IMR-90 (cell line): ENCODE results near the gene ARHGAP8. TPM values are rescaled to one million over a fixed set of nuclear protein-coding genes. Genes with fewer than 3 reads are reported as not detected.

Experiments used
- ATAC-seq: fragments of 200-7000 bp; cut with Tn5 transposase; 2 replicates; pipeline ENCODE4 v1.9.1; 2020; ENCODE audit warnings: low read depth, mild to moderate bottlenecking, moderate library complexity
- BruUV-seq: library from RNA; stranded (reverse); fragments of 400-500 nt; replicated peaks from 2 replicates; lab custom pipeline; 2021; lab: Mats Ljungman, UMichigan
- CTCF ChIA-PET: fragments of 300-600 bp; formaldehyde crosslinking; extraction: SDS; loops from one replicate; lab custom pipeline; 2021; ENCODE audit warnings: antibody characterized with exemption; lab: Yijun Ruan, JAX
- POLR2A ChIA-PET: fragments of 300-600 bp; sonication (Branson Sonifier 250); formaldehyde crosslinking; loops from one replicate; lab custom pipeline; 2022; ENCODE audit warnings: antibody characterized with exemption; ENCODE audit not compliant: unreplicated experiment; lab: Charles Lee
- DNase-seq: peaks from one replicate; pipeline ENCODE4 v3.0.0; 2013
- H2AFZ ChIP-seq: replicated peaks from 2 replicates; pipeline ENCODE3; 2013; ENCODE audit warnings: low read length, mild to moderate bottlenecking; ENCODE audit not compliant: poor library complexity
- H2AK5ac ChIP-seq: 2 replicates; pipeline ENCODE4 v1.6.1; 2013; ENCODE audit warnings: low read depth, low read length, inconsistent platforms
- H2AK9ac ChIP-seq: replicated peaks from 2 replicates; pipeline ENCODE3; 2013; ENCODE audit warnings: mild to moderate bottlenecking, low read depth, low read length, moderate library complexity; ENCODE audit not compliant: poor library complexity
- H2BK120ac ChIP-seq: 2 replicates; pipeline ENCODE4 v1.6.1; 2013; ENCODE audit warnings: low read depth, low read length, inconsistent platforms
- H2BK15ac ChIP-seq: 3 replicates; pipeline ENCODE4 v1.6.1; 2013; ENCODE audit warnings: low read depth, low read length, inconsistent platforms
- H2BK20ac ChIP-seq: 2 replicates; pipeline ENCODE4 v1.6.1; 2013; ENCODE audit warnings: low read depth, mild to moderate bottlenecking, inconsistent platforms, low read length, moderate library complexity
- H2BK5ac ChIP-seq: 2 replicates; pipeline ENCODE4 v1.6.1; 2013; ENCODE audit warnings: mild to moderate bottlenecking, low read depth, low read length, inconsistent platforms; ENCODE audit not compliant: poor library complexity, severe bottlenecking
- H3K14ac ChIP-seq: replicated peaks from 2 replicates; pipeline ENCODE4 v1.6.1; 2013; ENCODE audit warnings: low read depth, low read length, inconsistent platforms
- H3K18ac ChIP-seq: 2 replicates; pipeline ENCODE4 v1.6.1; 2013; ENCODE audit warnings: low read depth, low read length, control low read depth
- H3K23ac ChIP-seq: 2 replicates; pipeline ENCODE4 v1.6.1; 2013; ENCODE audit warnings: low read depth, low read length, inconsistent platforms
- H3K27ac ChIP-seq: 2 replicates; pipeline ENCODE4 v1.5.1; 2013; ENCODE audit warnings: mild to moderate bottlenecking, control low read depth, low read length; ENCODE audit not compliant: insufficient read depth
- H3K27me3 ChIP-seq: 2 replicates; pipeline ENCODE4 v1.6.1; 2013; ENCODE audit warnings: low read length; ENCODE audit not compliant: control insufficient read depth, insufficient read depth
- H3K36me3 ChIP-seq: 2 replicates; pipeline ENCODE4 v1.6.1; 2013; ENCODE audit warnings: low read length, mixed read lengths; ENCODE audit not compliant: control insufficient read depth, insufficient read depth
- H3K4ac ChIP-seq: 2 replicates; pipeline ENCODE4 v1.6.1; 2013; ENCODE audit warnings: low read depth, low read length, inconsistent platforms
- H3K4me1 ChIP-seq: 2 replicates; pipeline ENCODE4 v1.6.1; 2013; ENCODE audit warnings: low read length, mixed read lengths; ENCODE audit not compliant: control insufficient read depth, insufficient read depth
- H3K4me2 ChIP-seq: 2 replicates; pipeline ENCODE4 v1.6.1; 2013; ENCODE audit warnings: low read depth, mild to moderate bottlenecking, control low read depth, low read length, moderate library complexity
- H3K4me3 ChIP-seq: 2 replicates; pipeline ENCODE4 v1.5.1; 2013; ENCODE audit warnings: low read depth, mild to moderate bottlenecking, control low read depth, low read length, moderate library complexity; ENCODE audit not compliant: insufficient read depth
- H3K56ac ChIP-seq: 2 replicates; pipeline ENCODE4 v1.6.1; 2013; ENCODE audit warnings: low read length, inconsistent platforms; ENCODE audit not compliant: insufficient read depth; ENCODE audit errors: extremely low read depth
- H3K79me1 ChIP-seq, 2 experiments: 2 replicates each; pipeline ENCODE4 v1.6.1; 2013; ENCODE audit warnings: low read length in 2 of 2, inconsistent platforms in 1 of 2, low read depth in 1 of 2
- H3K9ac ChIP-seq: 2 replicates; pipeline ENCODE4 v1.6.1; 2013; ENCODE audit warnings: low read depth, low read length, control low read depth
- H3K9me1 ChIP-seq: 2 replicates; pipeline ENCODE4 v1.6.1; 2013; ENCODE audit warnings: low read length, inconsistent platforms; ENCODE audit not compliant: insufficient read depth
- H3K9me3 ChIP-seq: 2 replicates; pipeline ENCODE4 v1.6.1; 2013; ENCODE audit warnings: low read length; ENCODE audit not compliant: control insufficient read depth, insufficient read depth
- H4K20me1 ChIP-seq: 2 replicates; pipeline ENCODE4 v1.6.1; 2013; ENCODE audit warnings: low read length, inconsistent platforms; ENCODE audit not compliant: insufficient read depth
- H4K5ac ChIP-seq: 2 replicates; pipeline ENCODE4 v1.6.1; 2013; ENCODE audit warnings: mild to moderate bottlenecking, low read depth, low read length, control low read depth
- H4K8ac ChIP-seq, 2 experiments: 2 replicates each; pipeline ENCODE4 v1.6.1; 2013; ENCODE audit warnings: low read depth in 2 of 2, low read length in 2 of 2, control low read depth in 1 of 2, inconsistent platforms in 1 of 2
- H4K91ac ChIP-seq: 2 replicates; pipeline ENCODE4 v1.6.1; 2013; ENCODE audit warnings: low read depth, low read length, inconsistent platforms; ENCODE audit not compliant: insufficient read depth
- ELK1 ChIP-seq: fragments of 150-350 bp; IDR thresholded peaks from 2 replicates; pipeline ENCODE4 v1.6.1; 2016; ENCODE audit warnings: low read depth, mild to moderate bottlenecking, low read length, moderate library complexity, borderline replicate concordance
- MAZ ChIP-seq: IDR thresholded peaks from 2 replicates; pipeline ENCODE4 v1.6.1; 2012; ENCODE audit warnings: low read depth, mild to moderate bottlenecking, low read length, improper control_type of control experiment, moderate library complexity, borderline replicate concordance
- WGBS, 2 experiments: methylation state at CpG; one replicate each; pipeline versions ENCODE4 v1.1.5 to v1.1.7; 2013; ENCODE audit warnings: missing lambda C conversion rate in 2 of 2; ENCODE audit not compliant: insufficient read length in 1 of 2; ENCODE audit errors: extremely low coverage in 2 of 2; 5-methylcytosine and 5-hydroxymethylcytosine counted together
- dilution Hi-C: fragments of 300-500 bp; cut with HindIII; formaldehyde crosslinking; loops from one replicate; pipeline ENCODE4 v1.14.3; 2018; ENCODE audit warnings: low sequenced_read_pairs; ENCODE audit not compliant: unreplicated experiment
- in situ Hi-C: fragments of 300-500 bp; cut with MboI; formaldehyde crosslinking; loops from 3 replicates; pipeline ENCODE4 v1.14.3; 2019; ENCODE audit warnings: low sequenced_read_pairs, inconsistent platforms, mixed read lengths
- intact Hi-C: fragments of 100-400 bp; cut with micrococcal nuclease; formaldehyde crosslinking; loops from 2 replicates; pipeline ENCODE4 v1.10.0; 2022
- polyA plus RNA-seq, 3 experiments: library from polyadenylated mRNA; depleted of rRNA; stranded (reverse); fragments of >200 nt; gene quantifications; 2 replicates each; pipeline ENCODE4 v1.2.3, GENCODE V29; 2012; ENCODE audit warnings: low replicate concordance in 1 of 3
- total RNA-seq: library from RNA; depleted of rRNA; stranded (reverse); fragments of >200 nt; gene quantifications from 2 replicates; pipeline ENCODE4 v1.2.3, GENCODE V29; 2012

ARHGAP8 gene
- total and polyA plus RNA-seq, 2 of the 4 experiments (the other 2 are of a cell fraction), result 0.18 to 0.21 TPM

GRCh38 chr22:44865193-44866057, 113.0 kb downstream of the ARHGAP8 start (continued):
- TF ChIP-seq MAZ, result no peak

- 86% methylated on average over 1 of the region's 7 CpGs; no CpG with 5 or more reads in 1 of the 2 experiments for WGBS, 2 experiments
Observed at GRCh38 chr22:44869196-44869595, 116.8 kb downstream of the ARHGAP8 start.

More at GRCh38 chr22:44869196-44869595, 116.8 kb downstream of the ARHGAP8 start:
- no peak overlapping the region for H2BK120ac ChIP-seq
- DNase-seq, result peak; percentile 12
- ATAC-seq, result no peak
- H3K4ac ChIP-seq, result no peak overlapping the region
- H3K27ac ChIP-seq, result no peak overlapping the region
- no peak overlapping the region for H2BK5ac ChIP-seq
- H3K4me3 ChIP-seq, result no peak overlapping the region
- no peak overlapping the region for H3K14ac ChIP-seq
- no peak overlapping the region for H2BK15ac ChIP-seq
- H3K23ac ChIP-seq, result no peak overlapping the region
- peaks cover 5% of the 10 kb centered on the region for H3K9me3 ChIP-seq
- intact Hi-C loops, result no loop called here
- H3K4me1 ChIP-seq, result no peaks in the 10 kb centered on the region
- H4K20me1 ChIP-seq, result no peaks in the 10 kb centered on the region
- H3K18ac ChIP-seq, result no peak overlapping the region
- dilution Hi-C loops, result no loop called here
- H3K79me1 ChIP-seq, result no peaks in the 10 kb centered on the region
- H4K91ac ChIP-seq, result no peak overlapping the region
- ChIA-PET CTCF (no interaction called here), POLR2A (no interaction called here)
- no peak overlapping the region for H2BK20ac ChIP-seq
- no peak for TF ChIP-seq ELK1
- no TSS peak for BruUV-seq
- no peak overlapping the region for H4K5ac ChIP-seq
- no peak overlapping the region for H2AFZ ChIP-seq
- H3K27me3 ChIP-seq, result no peaks in the 10 kb centered on the region; the same call in 1 of the 2 replicates
- no peak overlapping the region for H2AK9ac ChIP-seq
- no peak overlapping the region for H3K4me2 ChIP-seq
- no peaks in the 10 kb centered on the region for H3K36me3 ChIP-seq
- H3K56ac ChIP-seq, result no peak overlapping the region
- no peak overlapping the region for H4K8ac ChIP-seq
- H2AK5ac ChIP-seq, result no peak overlapping the region
- no peak overlapping the region for H3K9ac ChIP-seq
- H3K9me1 ChIP-seq, result no peaks in the 10 kb centered on the region
- in situ Hi-C loops, result no loop called here
